Activated CD4-positive, alpha-beta memory T cell treated with anti-CD3 and anti-CD28 coated beads, Interleukin-2, amount 10 ng/mL, durations not matched to agents 7 days and 5 days (primary cell): ENCODE data around the gene HECTD1. TPM values are rescaled to one million over a fixed set of nuclear protein-coding genes. Genes with fewer than 3 reads are reported as not detected.
"Not testable (repeated sequence)": the region's sequence is repeated elsewhere in the genome, so short reads cannot be mapped to it uniquely, and the experiment has no call there.

Experiments
- CTCF ChIA-PET: fragments of 350-600 bp; sonication (Branson Sonifier 250); formaldehyde crosslinking; loops from one replicate; lab custom pipeline; 2021; ENCODE audit warnings: antibody characterized with exemption, inconsistent platforms; lab: Charles Lee
- POLR2A ChIA-PET: fragments of 350-600 bp; sonication (Branson Sonifier 250); formaldehyde crosslinking; loops from one replicate; lab custom pipeline; 2021; ENCODE audit warnings: antibody characterized with exemption; lab: Charles Lee
- DNase-seq: peaks from one replicate; pipeline ENCODE4 v3.0.0-alpha.2; 2020
- H3K27ac Mint-ChIP-seq: one replicate; pipeline ENCODE4 v1.8.0; 2021; ENCODE audit warnings: mild to moderate bottlenecking, mixed read lengths
- H3K27me3 Mint-ChIP-seq: one replicate; pipeline ENCODE4 v1.8.0; 2021; ENCODE audit warnings: mixed read lengths
- H3K36me3 Mint-ChIP-seq: one replicate; pipeline ENCODE4 v1.8.0; 2021; ENCODE audit warnings: low read depth, mixed read lengths
- H3K4me1 Mint-ChIP-seq: one replicate; pipeline ENCODE4 v1.8.0; 2021; ENCODE audit warnings: mixed read lengths
- H3K4me3 Mint-ChIP-seq: one replicate; pipeline ENCODE4 v1.8.0; 2021; ENCODE audit warnings: mild to moderate bottlenecking, mixed read lengths
- H3K9me3 Mint-ChIP-seq: one replicate; pipeline ENCODE4 v1.8.0; 2021; ENCODE audit warnings: mixed read lengths
- total RNA-seq, 2 experiments: library from RNA; stranded (reverse); gene quantifications; one replicate each; pipeline ENCODE4 v1.2.3, GENCODE V29; 2021

HECTD1 gene
- total RNA-seq, 2 experiments from 2014 or later, result 85.1 to 92.3 TPM

DNA sequence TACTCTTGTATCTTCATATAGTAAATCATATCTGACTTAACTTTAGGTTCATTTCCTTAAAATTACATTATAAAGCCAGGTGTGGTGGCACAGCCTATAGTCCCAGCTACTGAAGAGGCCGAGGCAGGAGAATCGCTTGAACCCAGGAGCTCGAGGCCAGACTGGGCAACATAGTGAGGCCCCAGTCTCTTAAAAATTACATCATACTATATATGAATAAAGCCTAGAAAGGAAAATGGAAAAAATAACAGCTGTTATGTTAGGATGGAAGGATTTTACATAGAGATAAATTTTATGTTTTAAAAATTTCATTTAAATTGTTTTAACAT lies 4.2 kb downstream of the HECTD1 start:
- Mint-ChIP-seq H3K27ac (no peak overlapping the region), H3K4me1 (peaks cover 48% of the 10 kb centered on the region), H3K36me3 (peaks cover 58% of the 10 kb centered on the region), H3K4me3 (no peak overlapping the region), H3K27me3 (no peaks in the 10 kb centered on the region), H3K9me3 (no peaks in the 10 kb centered on the region)
- CTCF ChIA-PET, result no interaction called here
- POLR2A ChIA-PET, result interaction anchor here (0.6 kb wide), 1 partner anchor 11 kb away, joined by 3 read pairs; no protein-coding TSS in a partner anchor
- no peak for DNase-seq

DNA sequence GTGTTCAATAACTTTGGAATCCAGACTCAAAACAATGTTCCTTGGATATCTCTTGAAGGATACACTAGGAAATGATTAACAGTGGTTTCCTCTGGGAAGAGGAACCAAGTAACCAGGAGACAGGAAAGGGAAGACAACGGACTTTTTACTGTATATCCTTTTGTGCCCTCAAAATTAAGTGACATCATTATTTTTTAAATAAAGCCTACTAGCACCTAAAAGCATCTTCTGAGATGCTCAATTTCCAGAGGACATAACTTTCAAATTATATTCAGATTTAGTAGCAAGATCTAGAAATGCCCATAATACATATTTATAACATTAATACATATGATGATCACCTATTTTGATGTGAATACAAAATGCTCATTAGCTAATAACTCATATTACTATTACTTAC lies 6.5 kb downstream of the HECTD1 start:
- Mint-ChIP-seq H3K4me3 (no peak overlapping the region), H3K36me3 (peaks cover 73% of the 10 kb centered on the region), H3K4me1 (peaks cover 59% of the 10 kb centered on the region), H3K9me3 (no peaks in the 10 kb centered on the region), H3K27me3 (no peaks in the 10 kb centered on the region), H3K27ac (no peak overlapping the region)
- POLR2A ChIA-PET, result no interaction called here
- no peak for DNase-seq
- CTCF ChIA-PET, result interaction anchor here (0.7 kb wide), 1 partner anchor 176 kb away, joined by 7 read pairs; no protein-coding TSS in a partner anchor

DNA sequence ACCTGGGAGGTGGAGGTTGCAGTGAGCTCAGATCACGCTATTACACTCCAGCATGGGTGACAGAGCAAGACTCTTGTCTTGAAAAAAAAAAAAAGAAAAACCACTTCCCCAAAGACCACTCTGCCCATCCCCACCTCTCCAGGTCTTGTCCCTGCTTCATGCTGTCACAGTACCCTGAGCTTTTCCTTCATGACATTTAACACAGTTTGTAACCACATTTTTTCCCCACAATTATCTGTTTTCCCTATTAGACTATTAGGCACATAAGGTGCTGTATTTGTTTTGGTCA lies 6.9 kb downstream of the HECTD1 start:
- H3K27me3 Mint-ChIP-seq, result no peaks in the 10 kb centered on the region
- H3K36me3 Mint-ChIP-seq, result peaks cover 71% of the 10 kb centered on the region
- no peak overlapping the region for H3K4me3 Mint-ChIP-seq
- H3K9me3 Mint-ChIP-seq, result no peaks in the 10 kb centered on the region
- ChIA-PET POLR2A (interaction anchor here (7.0 kb wide), 1 partner anchor 7 kb away, joined by 38 read pairs; the partner anchor contains the start of gene HECTD1), CTCF (interaction anchor here (0.7 kb wide), 1 partner anchor 176 kb away, joined by 7 read pairs; no protein-coding TSS in a partner anchor)
- H3K4me1 Mint-ChIP-seq, result peaks cover 58% of the 10 kb centered on the region
- peak overlapping the region; percentile 24 for H3K27ac Mint-ChIP-seq
- no peak for DNase-seq

DNA sequence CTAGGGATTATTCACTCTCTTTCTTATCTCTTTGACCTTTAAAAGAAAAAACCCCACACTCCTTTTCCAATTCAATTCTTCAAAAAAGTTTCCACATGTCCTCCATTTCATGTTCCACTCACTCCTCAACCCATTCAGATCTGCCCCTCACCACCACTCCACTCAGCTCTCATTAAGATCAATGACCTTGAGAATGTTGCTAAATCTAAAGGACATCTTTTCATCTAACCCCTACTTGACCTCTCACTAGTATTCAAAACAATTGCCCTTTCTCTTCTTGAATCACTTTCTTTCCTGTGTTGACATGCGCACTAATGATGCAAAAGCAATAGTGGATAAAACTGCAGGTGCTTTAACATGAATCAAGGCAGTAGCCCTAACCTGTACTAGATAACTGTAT lies 9.9 kb downstream of the HECTD1 start:
- H3K27ac Mint-ChIP-seq, result no peak overlapping the region
- ChIA-PET POLR2A (interaction anchor here (7.0 kb wide), 1 partner anchor 10 kb away, joined by 38 read pairs; the partner anchor contains the start of gene HECTD1), CTCF (no interaction called here)

DNA sequence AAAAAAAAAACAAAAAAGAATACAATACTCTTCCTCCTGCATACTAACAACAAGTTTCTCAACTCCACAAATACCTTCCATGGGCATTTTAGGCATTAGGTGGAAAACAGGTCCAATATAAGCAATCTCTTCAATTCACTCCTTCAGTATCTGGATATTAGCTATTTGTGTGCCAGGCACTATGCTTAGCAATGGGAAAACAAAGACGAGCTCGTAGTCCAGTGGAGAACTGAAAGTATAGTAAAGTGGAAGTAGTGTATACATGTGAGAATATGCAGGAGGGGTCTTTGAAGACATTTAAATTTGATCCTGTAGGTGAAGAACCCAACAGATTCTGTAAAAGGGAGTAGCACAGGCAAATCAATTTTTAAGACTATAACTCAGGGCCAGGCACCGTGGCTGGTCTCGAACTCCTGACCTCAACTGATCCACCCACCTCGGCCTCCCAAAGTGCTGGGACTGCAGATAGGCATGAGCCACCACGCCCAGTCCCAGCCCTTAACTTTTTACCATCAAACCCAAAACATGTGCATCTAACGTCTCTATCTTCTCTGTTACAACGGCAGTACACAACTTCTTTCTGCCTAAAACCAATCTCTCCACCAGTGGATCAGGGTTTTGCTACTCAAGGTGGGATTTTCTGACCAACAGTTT lies 10.6 kb downstream of the HECTD1 start:
- CTCF ChIA-PET, result interaction anchor here (4.2 kb wide), 1 partner anchor 10 kb away, joined by 15 read pairs; the partner anchor contains the start of gene HECTD1
- DNase-seq, result no peak
- POLR2A ChIA-PET, result interaction anchor here (7.0 kb wide), 1 partner anchor 10 kb away, joined by 38 read pairs; the partner anchor contains the start of gene HECTD1
- Mint-ChIP-seq H3K4me3 (no peak overlapping the region), H3K27me3 (no peaks in the 10 kb centered on the region), H3K27ac (no peak overlapping the region), H3K36me3 (peaks cover 45% of the 10 kb centered on the region), H3K4me1 (peaks cover 46% of the 10 kb centered on the region), H3K9me3 (no peaks in the 10 kb centered on the region)

More for the DNA sequence above, 9.9 kb downstream of the HECTD1 start:
- peaks cover 48% of the 10 kb centered on the region for H3K36me3 Mint-ChIP-seq
- H3K27me3 Mint-ChIP-seq, result no peaks in the 10 kb centered on the region
- H3K9me3 Mint-ChIP-seq, result no peaks in the 10 kb centered on the region
- DNase-seq, result no peak
- peaks cover 46% of the 10 kb centered on the region for H3K4me1 Mint-ChIP-seq
- no peak overlapping the region for H3K4me3 Mint-ChIP-seq

DNA sequence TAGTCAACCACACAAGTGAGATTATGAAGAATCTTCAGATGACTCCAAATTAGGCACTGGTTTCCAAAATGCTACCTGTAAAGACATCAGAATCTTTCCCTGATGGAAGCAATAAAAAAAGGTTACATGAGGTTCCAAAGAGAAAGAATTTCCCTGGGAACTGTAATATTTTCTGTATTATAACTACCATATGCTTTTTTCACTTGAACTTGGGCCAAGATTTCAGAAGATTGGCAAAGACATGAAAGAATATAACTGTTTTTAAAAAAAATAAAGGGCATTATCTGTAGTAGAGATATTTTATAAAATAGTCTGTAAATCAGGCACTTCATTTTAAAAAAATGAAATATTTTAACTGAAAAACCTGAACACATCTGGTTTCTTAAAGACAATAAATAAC lies 12.9 kb downstream of the HECTD1 start:
- CTCF ChIA-PET, result interaction anchor here (4.2 kb wide), 1 partner anchor 13 kb away, joined by 15 read pairs; the partner anchor contains the start of gene HECTD1
- H3K9me3 Mint-ChIP-seq, result no peaks in the 10 kb centered on the region
- POLR2A ChIA-PET, result interaction anchor here (7.0 kb wide), 1 partner anchor 13 kb away, joined by 38 read pairs; the partner anchor contains the start of gene HECTD1
- H3K27ac Mint-ChIP-seq, result no peak overlapping the region
- peaks cover 37% of the 10 kb centered on the region for H3K36me3 Mint-ChIP-seq
- no peaks in the 10 kb centered on the region for H3K27me3 Mint-ChIP-seq
- peaks cover 33% of the 10 kb centered on the region for H3K4me1 Mint-ChIP-seq
- H3K4me3 Mint-ChIP-seq, result no peak overlapping the region
- no peak for DNase-seq

DNA sequence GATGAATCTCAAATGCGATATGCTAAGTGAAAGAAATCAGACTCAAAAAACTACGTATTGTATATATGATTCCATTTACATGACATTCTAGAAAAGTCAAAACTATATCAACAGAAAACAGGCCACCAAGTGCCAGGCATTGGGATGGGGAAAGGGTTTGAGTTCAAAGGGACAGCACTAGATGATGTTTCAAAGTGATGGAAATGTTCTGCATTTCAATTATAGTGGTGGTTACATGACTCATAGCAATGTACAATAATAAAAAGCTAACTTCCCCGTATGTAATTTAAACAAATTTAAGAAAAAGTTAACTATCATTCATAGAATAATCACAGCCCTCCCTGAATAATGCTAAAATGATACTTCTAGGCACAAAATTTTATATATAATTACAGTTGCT lies 13.5 kb downstream of the HECTD1 start:
- no peaks in the 10 kb centered on the region for H3K27me3 Mint-ChIP-seq
- POLR2A ChIA-PET, result interaction anchor here (7.0 kb wide), 1 partner anchor 13 kb away, joined by 38 read pairs; the partner anchor contains the start of gene HECTD1
- no peak for DNase-seq
- CTCF ChIA-PET, result interaction anchor here (4.2 kb wide), 1 partner anchor 13 kb away, joined by 15 read pairs; the partner anchor contains the start of gene HECTD1
- no peak overlapping the region for H3K4me3 Mint-ChIP-seq
- H3K4me1 Mint-ChIP-seq, result peaks cover 32% of the 10 kb centered on the region
- H3K27ac Mint-ChIP-seq, result no peak overlapping the region
- peaks cover 38% of the 10 kb centered on the region for H3K36me3 Mint-ChIP-seq
- H3K9me3 Mint-ChIP-seq, result no peaks in the 10 kb centered on the region

DNA sequence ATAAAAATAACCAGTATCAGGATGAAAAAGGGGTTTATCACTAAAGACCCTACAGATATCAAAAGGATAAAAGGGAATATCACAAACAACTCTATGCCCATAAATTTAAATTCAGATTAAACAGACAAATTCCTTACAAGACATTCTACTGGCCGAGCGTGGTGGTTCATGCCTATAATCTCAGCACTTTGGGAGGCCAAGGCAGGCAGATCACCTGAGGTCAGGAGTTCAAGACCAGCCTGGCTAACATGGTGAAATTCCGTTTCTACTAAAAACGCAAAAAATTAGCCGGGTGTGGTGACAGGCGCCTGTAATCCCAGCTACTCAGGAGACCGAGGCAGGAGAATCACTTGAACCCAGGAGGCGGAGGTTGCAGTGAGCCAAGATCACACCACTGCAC lies 15.0 kb downstream of the HECTD1 start:
- CTCF ChIA-PET, POLR2A ChIA-PET, DNase-seq: not testable (repeated sequence)

DNA sequence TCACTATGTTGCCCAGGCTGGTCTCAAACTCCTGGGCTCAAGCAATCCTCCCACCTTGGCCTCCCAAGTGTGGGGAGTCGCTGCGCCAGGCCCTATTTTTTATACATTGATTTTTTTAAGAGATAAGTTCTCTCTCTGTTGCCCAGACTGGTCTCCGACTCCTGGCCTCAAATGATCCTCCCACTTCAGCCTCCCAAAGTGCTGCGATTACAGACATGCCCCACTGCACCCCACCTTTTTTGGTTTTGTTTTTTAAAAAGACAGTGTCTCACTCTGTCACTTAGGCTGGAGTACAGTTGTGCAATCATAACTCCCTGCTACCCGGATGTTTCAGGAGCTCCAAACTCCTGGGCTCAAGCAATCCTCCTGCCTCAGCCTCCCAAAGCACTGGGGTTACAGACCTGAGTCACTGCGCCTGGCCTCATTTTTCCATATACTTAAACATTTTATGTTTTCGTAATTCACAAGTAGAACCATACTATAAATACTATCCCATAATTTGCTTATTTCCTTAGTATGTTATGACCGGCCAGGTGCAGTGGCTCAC lies 16.8 kb downstream of the HECTD1 start:
- POLR2A ChIA-PET, result interaction anchor here (2.6 kb wide), 1 partner anchor 16 kb away, joined by 15 read pairs; the partner anchor contains the start of gene HECTD1
- CTCF ChIA-PET, result no interaction called here

More for the DNA sequence above, 15.0 kb downstream of the HECTD1 start:
- not testable (repeated sequence) for H3K27ac Mint-ChIP-seq, H3K27me3 Mint-ChIP-seq, H3K4me3 Mint-ChIP-seq, H3K9me3 Mint-ChIP-seq
- H3K4me1 Mint-ChIP-seq, result peaks cover 26% of the 10 kb centered on the region
- peaks cover 31% of the 10 kb centered on the region for H3K36me3 Mint-ChIP-seq

DNA sequence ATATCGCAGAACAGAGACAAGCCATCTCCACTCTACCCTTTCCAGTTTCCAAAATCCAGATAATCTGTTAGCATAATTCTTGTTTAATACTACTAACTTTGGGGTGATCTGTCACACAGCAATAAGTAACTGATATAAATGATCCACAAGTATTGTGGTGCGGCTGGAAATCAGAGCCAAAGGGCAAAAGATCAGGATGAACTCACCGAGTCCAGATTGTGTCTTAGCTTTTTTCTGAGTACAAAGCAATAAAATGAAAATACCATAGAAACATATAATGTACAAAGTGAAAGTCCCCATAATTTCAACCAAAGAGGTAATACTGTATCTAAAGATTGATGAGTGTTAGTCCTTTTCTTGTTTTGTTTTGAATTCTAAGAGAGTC lies 17.4 kb downstream of the HECTD1 start:
- Mint-ChIP-seq H3K4me1 (peaks cover 11% of the 10 kb centered on the region), H3K4me3 (no peak overlapping the region), H3K27ac (no peak overlapping the region), H3K9me3 (no peaks in the 10 kb centered on the region), H3K36me3 (peaks cover 34% of the 10 kb centered on the region), H3K27me3 (no peaks in the 10 kb centered on the region)
- POLR2A ChIA-PET, result interaction anchor here (2.6 kb wide), 1 partner anchor 17 kb away, joined by 15 read pairs; the partner anchor contains the start of gene HECTD1
- CTCF ChIA-PET, result no interaction called here
- no peak for DNase-seq

More for the DNA sequence above, 16.8 kb downstream of the HECTD1 start:
- Mint-ChIP-seq H3K36me3 (peaks cover 28% of the 10 kb centered on the region), H3K4me1 (peaks cover 13% of the 10 kb centered on the region), H3K4me3 (no peak overlapping the region), H3K27me3 (no peaks in the 10 kb centered on the region), H3K27ac (no peak overlapping the region), H3K9me3 (no peaks in the 10 kb centered on the region)
- DNase-seq, result no peak

DNA sequence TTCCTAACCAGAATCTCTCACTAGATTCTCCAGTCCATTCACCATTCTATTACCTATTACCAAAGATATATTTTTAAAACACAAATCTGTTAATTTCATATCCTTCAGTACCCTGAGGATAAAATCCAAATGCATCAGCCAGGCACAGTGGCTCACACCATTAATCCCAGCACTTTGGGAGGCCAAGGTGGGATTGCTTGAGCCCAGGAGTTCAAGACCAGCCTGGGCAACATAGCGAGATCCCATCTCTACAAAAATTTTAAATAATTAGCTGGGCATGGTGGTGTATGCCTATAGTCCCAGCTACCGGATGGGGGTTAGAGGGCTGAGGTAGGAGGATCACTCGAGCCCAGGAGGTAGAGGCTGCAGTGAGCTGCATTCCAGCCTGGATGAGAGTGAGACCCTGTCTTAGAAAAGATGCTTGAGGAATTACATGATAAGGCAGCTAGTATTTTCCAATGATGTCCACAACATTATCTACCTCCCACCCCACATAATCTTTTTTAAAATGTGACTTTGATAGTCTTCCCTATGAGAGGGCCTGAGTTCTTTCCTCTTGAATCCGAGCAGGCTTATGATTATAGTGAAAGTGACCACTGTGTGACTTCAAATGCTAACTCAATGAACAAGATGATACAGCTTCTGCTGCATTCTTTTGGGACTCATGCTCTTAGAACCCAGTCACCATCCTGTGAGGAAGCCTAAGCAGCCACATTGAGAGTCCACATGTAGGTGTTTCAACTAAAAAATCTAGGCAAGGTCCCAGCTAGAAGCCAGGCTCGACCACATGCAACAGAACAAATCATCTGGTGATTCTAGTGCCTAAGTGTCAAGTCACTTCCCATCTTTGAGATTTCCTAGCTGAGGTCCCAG lies 18.0 kb downstream of the HECTD1 start:
- POLR2A ChIA-PET, result interaction anchor here (2.6 kb wide), 1 partner anchor 17 kb away, joined by 15 read pairs; the partner anchor contains the start of gene HECTD1
- H3K27me3 Mint-ChIP-seq, result no peaks in the 10 kb centered on the region
- no peaks in the 10 kb centered on the region for H3K9me3 Mint-ChIP-seq
- no peak overlapping the region for H3K27ac Mint-ChIP-seq
- H3K4me1 Mint-ChIP-seq, result peaks cover 7% of the 10 kb centered on the region
- DNase-seq, result no peak
- no peak overlapping the region for H3K4me3 Mint-ChIP-seq
- CTCF ChIA-PET, result no interaction called here
- H3K36me3 Mint-ChIP-seq, result peaks cover 31% of the 10 kb centered on the region

DNA sequence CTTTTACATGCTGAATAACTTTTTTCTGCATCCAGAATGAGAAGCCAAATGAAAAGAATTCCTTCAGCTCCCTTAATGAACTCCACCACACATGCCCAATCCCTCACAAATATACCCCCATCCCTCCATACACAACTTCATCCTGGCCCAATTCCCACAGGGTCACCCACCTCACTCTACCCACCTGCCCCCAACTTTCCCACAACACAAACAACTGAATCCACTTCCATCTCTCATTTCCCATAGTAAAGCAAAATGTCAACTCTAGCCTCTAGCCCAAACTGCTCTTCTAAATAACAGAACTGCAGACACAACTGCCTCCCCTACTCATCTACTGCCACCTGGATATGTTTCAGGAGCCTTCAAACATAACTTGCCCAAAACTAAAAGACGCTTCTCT lies 18.8 kb downstream of the HECTD1 start:
- Mint-ChIP-seq H3K4me3 (no peak overlapping the region), H3K36me3 (peaks cover 31% of the 10 kb centered on the region), H3K9me3 (no peaks in the 10 kb centered on the region), H3K27ac (no peak overlapping the region), H3K4me1 (peaks cover 2% of the 10 kb centered on the region), H3K27me3 (no peaks in the 10 kb centered on the region)
- CTCF ChIA-PET, result interaction anchor here (0.5 kb wide), 1 partner anchor 210 kb away, joined by 6 read pairs; no protein-coding TSS in a partner anchor
- no peak for DNase-seq
- POLR2A ChIA-PET, result no interaction called here
